SK-N-SH treated with all-trans-retinoic acid at 6 μM for 48 hours (cell line): ENCODE data around the gene DPM1.

Source experiments
- ATAC-seq: fragments of 200-7000 bp; cut with Tn5 transposase; 3 replicates; pipeline ENCODE4 v1.9.1; 2020; ENCODE audit warnings: mild to moderate bottlenecking, moderate library complexity
- ARNTL ChIP-seq: fragments of 450-650 bp; formaldehyde crosslinking; IDR thresholded peaks from 2 replicates; pipeline ENCODE4 v1.5.0; 2020; ENCODE audit warnings: low read depth, mild to moderate bottlenecking, moderate library complexity, borderline replicate concordance
- BACH2 ChIP-seq: fragments of 250-450 bp; sonication (Bioruptor Pico); IDR thresholded peaks from 2 replicates; pipeline ENCODE4 v1.9.0; 2021; ENCODE audit warnings: mild to moderate bottlenecking, borderline replicate concordance
- CSDC2 ChIP-seq: fragments of 250-450 bp; sonication (Bioruptor Pico); IDR thresholded peaks from 2 replicates; pipeline ENCODE4 v1.5.0; 2020; ENCODE audit warnings: mild to moderate bottlenecking, moderate library complexity
- CSRNP3 ChIP-seq: fragments of 250-450 bp; sonication (Bioruptor Pico); IDR thresholded peaks from 2 replicates; pipeline ENCODE4 v1.5.1; 2021; ENCODE audit warnings: mild to moderate bottlenecking, moderate library complexity
- ESRRG ChIP-seq: fragments of 250-450 bp; sonication (Bioruptor Pico); IDR thresholded peaks from 2 replicates; pipeline ENCODE4 v1.6.1; 2021; ENCODE audit warnings: mild to moderate bottlenecking
- GLIS3 ChIP-seq: fragments of 250-450 bp; sonication (Bioruptor Pico); IDR thresholded peaks from 2 replicates; pipeline ENCODE4 v1.5.0; 2020; ENCODE audit warnings: mild to moderate bottlenecking, moderate library complexity
- ISL1 ChIP-seq: fragments of 250-450 bp; sonication (Bioruptor Pico); IDR thresholded peaks from 2 replicates; pipeline ENCODE4 v2.1.2; 2022; ENCODE audit warnings: mild to moderate bottlenecking, moderate library complexity
- PPARA ChIP-seq: fragments of 250-450 bp; sonication (Bioruptor Pico); IDR thresholded peaks from 2 replicates; pipeline ENCODE4 v1.5.0; 2020; ENCODE audit warnings: mild to moderate bottlenecking, borderline replicate concordance
- RARB ChIP-seq: fragments of 250-450 bp; sonication (Bioruptor Pico); IDR thresholded peaks from 2 replicates; pipeline ENCODE4 v1.8.0; 2021; ENCODE audit warnings: mild to moderate bottlenecking, moderate library complexity
- SNAI2 ChIP-seq: fragments of 250-450 bp; sonication (Bioruptor Pico); IDR thresholded peaks from 2 replicates; pipeline ENCODE4 v1.5.0; 2020; ENCODE audit warnings: mild to moderate bottlenecking, moderate library complexity
- TCF4 ChIP-seq: fragments of 250-450 bp; sonication (Bioruptor Pico); IDR thresholded peaks from 2 replicates; pipeline ENCODE4 v1.8.0; 2021; ENCODE audit warnings: mild to moderate bottlenecking, moderate library complexity, borderline replicate concordance
- TOX ChIP-seq: fragments of 250-450 bp; sonication (Bioruptor Pico); IDR thresholded peaks from 2 replicates; pipeline ENCODE4 v1.8.0; 2021; ENCODE audit warnings: mild to moderate bottlenecking, moderate library complexity, borderline replicate concordance
- ZC3H10 ChIP-seq: fragments of 250-450 bp; sonication (Bioruptor Pico); IDR thresholded peaks from 2 replicates; pipeline ENCODE4 v1.5.1; 2021; ENCODE audit warnings: mild to moderate bottlenecking, moderate library complexity
- ZFP3 ChIP-seq: fragments of 250-450 bp; sonication (Bioruptor Pico); IDR thresholded peaks from 2 replicates; pipeline ENCODE4 v1.5.0; 2020; ENCODE audit warnings: mild to moderate bottlenecking, moderate library complexity
- ZFP30 ChIP-seq: fragments of 450-650 bp; formaldehyde crosslinking; IDR thresholded peaks from 2 replicates; pipeline ENCODE4 v1.5.0; 2022; ENCODE audit warnings: mild to moderate bottlenecking, moderate library complexity
- ZNF565 ChIP-seq: fragments of 450-650 bp; formaldehyde crosslinking; conservative IDR thresholded peaks from 2 replicates; pipeline ENCODE4 v1.5.0; 2020; ENCODE audit warnings: low read depth, mild to moderate bottlenecking, moderate library complexity
- ZNF70 ChIP-seq: fragments of 450-650 bp; formaldehyde crosslinking; IDR thresholded peaks from 2 replicates; pipeline ENCODE4 v1.5.0; 2020; ENCODE audit warnings: mild to moderate bottlenecking, moderate library complexity
- ZNF8 ChIP-seq: fragments of 450-650 bp; formaldehyde crosslinking; IDR thresholded peaks from 2 replicates; pipeline ENCODE4 v1.5.0; 2020; ENCODE audit warnings: mild to moderate bottlenecking, moderate library complexity
- TF ChIP-seq, protein P1 (sequence below): fragments of 250-450 bp; sonication (Bioruptor Pico); IDR thresholded peaks from 2 replicates; pipeline ENCODE4 v1.5.0; 2020; ENCODE audit warnings: mild to moderate bottlenecking, moderate library complexity
- TF ChIP-seq, protein P2 (sequence below): fragments of 250-450 bp; sonication (Bioruptor Pico); IDR thresholded peaks from 2 replicates; pipeline ENCODE4 v1.8.0; 2021; ENCODE audit warnings: low read depth, mild to moderate bottlenecking, moderate library complexity, borderline replicate concordance
- TF ChIP-seq, protein P3 (sequence below): fragments of 250-450 bp; sonication (Bioruptor Pico); IDR thresholded peaks from 2 replicates; pipeline ENCODE4 v1.8.0; 2020; ENCODE audit warnings: mild to moderate bottlenecking, moderate library complexity, borderline replicate concordance
- TF ChIP-seq, protein P4 (sequence below): fragments of 250-450 bp; sonication (Bioruptor Pico); IDR thresholded peaks from 2 replicates; pipeline ENCODE4 v1.5.1; 2020; ENCODE audit warnings: low read depth, mild to moderate bottlenecking, moderate library complexity

Gene DPM1

GRCh38 chr20:50969435-50969834, 11.1 kb upstream of the DPM1 start (continued):
- no peak for TF ChIP-seq ZNF70 (CRISPR knock-in tag)
- no peak for TF ChIP-seq TCF4
- no peak for TF ChIP-seq ZFP30 (CRISPR knock-in tag)
- no peak for TF ChIP-seq ESRRG (CRISPR knock-in tag)
- TF ChIP-seq ZNF565 (CRISPR knock-in tag), result no peak
- TF ChIP-seq TOX (CRISPR knock-in tag), result no peak
- no peak for TF ChIP-seq RARB (CRISPR knock-in tag)

- TF ChIP-seq ZFP30 (CRISPR knock-in tag) (no peak), ZNF565 (CRISPR knock-in tag) (no peak), PPARA (CRISPR knock-in tag) (no peak), GLIS3 (CRISPR knock-in tag) (no peak), ZFP3 (no peak)
- TF ChIP-seq, all 23 proteins: peak for 0
- ATAC-seq, result no peak
Measured at GRCh38 chr20:50968289-50968688, 10.0 kb upstream of the DPM1 start.

GRCh38 chr20:50967586-50967985, 9.3 kb upstream of the DPM1 start:
- TF ChIP-seq GLIS3 (CRISPR knock-in tag) (no peak), ZNF565 (CRISPR knock-in tag) (no peak), ARNTL (CRISPR knock-in tag) (no peak), RARB (CRISPR knock-in tag) (no peak), TCF4 (no peak), SNAI2 (CRISPR knock-in tag) (no peak), BACH2 (CRISPR knock-in tag) (no peak), CSRNP3 (CRISPR knock-in tag) (no peak), TOX (CRISPR knock-in tag) (no peak), ZNF70 (CRISPR knock-in tag) (no peak), ZC3H10 (CRISPR knock-in tag) (no peak), PPARA (CRISPR knock-in tag) (no peak), ZFP3 (no peak), ISL1 (no peak)
- TF ChIP-seq, protein P1, sequence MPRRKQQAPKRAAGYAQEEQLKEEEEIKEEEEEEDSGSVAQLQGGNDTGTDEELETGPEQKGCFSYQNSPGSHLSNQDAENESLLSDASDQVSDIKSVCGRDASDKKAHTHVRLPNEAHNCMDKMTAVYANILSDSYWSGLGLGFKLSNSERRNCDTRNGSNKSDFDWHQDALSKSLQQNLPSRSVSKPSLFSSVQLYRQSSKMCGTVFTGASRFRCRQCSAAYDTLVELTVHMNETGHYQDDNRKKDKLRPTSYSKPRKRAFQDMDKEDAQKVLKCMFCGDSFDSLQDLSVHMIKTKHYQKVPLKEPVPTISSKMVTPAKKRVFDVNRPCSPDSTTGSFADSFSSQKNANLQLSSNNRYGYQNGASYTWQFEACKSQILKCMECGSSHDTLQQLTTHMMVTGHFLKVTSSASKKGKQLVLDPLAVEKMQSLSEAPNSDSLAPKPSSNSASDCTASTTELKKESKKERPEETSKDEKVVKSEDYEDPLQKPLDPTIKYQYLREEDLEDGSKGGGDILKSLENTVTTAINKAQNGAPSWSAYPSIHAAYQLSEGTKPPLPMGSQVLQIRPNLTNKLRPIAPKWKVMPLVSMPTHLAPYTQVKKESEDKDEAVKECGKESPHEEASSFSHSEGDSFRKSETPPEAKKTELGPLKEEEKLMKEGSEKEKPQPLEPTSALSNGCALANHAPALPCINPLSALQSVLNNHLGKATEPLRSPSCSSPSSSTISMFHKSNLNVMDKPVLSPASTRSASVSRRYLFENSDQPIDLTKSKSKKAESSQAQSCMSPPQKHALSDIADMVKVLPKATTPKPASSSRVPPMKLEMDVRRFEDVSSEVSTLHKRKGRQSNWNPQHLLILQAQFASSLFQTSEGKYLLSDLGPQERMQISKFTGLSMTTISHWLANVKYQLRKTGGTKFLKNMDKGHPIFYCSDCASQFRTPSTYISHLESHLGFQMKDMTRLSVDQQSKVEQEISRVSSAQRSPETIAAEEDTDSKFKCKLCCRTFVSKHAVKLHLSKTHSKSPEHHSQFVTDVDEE (CRISPR knock-in tag), result no peak
- TF ChIP-seq, protein P2, sequence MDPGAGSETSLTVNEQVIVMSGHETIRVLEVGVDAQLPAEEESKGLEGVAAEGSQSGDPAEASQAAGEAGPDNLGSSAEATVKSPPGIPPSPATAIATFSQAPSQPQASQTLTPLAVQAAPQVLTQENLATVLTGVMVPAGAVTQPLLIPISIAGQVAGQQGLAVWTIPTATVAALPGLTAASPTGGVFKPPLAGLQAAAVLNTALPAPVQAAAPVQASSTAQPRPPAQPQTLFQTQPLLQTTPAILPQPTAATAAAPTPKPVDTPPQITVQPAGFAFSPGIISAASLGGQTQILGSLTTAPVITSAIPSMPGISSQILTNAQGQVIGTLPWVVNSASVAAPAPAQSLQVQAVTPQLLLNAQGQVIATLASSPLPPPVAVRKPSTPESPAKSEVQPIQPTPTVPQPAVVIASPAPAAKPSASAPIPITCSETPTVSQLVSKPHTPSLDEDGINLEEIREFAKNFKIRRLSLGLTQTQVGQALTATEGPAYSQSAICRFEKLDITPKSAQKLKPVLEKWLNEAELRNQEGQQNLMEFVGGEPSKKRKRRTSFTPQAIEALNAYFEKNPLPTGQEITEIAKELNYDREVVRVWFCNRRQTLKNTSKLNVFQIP (CRISPR knock-in tag), result no peak
- TF ChIP-seq, protein P3, sequence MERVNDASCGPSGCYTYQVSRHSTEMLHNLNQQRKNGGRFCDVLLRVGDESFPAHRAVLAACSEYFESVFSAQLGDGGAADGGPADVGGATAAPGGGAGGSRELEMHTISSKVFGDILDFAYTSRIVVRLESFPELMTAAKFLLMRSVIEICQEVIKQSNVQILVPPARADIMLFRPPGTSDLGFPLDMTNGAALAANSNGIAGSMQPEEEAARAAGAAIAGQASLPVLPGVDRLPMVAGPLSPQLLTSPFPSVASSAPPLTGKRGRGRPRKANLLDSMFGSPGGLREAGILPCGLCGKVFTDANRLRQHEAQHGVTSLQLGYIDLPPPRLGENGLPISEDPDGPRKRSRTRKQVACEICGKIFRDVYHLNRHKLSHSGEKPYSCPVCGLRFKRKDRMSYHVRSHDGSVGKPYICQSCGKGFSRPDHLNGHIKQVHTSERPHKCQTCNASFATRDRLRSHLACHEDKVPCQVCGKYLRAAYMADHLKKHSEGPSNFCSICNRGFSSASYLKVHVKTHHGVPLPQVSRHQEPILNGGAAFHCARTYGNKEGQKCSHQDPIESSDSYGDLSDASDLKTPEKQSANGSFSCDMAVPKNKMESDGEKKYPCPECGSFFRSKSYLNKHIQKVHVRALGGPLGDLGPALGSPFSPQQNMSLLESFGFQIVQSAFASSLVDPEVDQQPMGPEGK (CRISPR knock-in tag), result no peak
- ATAC-seq, result no peak

DNA sequence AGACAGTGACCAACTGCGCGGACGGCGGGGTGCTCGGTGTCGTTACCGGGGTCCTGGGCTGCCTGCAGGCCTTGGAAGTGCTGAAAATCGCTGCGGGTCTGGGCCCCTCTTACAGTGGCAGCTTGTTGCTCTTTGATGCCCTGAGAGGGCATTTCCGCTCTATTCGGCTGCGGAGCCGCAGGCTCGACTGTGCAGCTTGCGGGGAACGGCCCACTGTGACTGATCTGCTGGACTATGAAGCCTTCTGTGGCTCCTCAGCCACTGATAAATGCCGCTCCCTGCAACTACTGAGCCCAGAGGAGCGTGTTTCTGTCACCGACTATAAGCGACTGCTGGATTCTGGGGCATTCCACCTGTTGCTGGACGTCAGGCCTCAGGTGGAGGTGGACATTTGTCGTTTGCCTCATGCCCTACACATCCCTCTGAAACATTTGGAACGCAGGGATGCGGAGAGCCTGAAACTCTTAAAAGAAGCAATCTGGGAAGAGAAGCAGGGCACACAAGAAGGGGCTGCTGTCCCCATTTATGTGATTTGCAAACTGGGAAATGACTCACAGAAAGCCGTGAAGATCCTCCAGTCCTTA, 1.3 kb upstream of the DPM1 start:
- TF ChIP-seq ZNF8 (CRISPR knock-in tag) (no peak), TOX (CRISPR knock-in tag) (no peak), ZNF70 (CRISPR knock-in tag) (no peak), CSDC2 (CRISPR knock-in tag) (no peak), CSRNP3 (CRISPR knock-in tag) (no peak), RARB (CRISPR knock-in tag) (no peak)
- TF ChIP-seq, protein P4, sequence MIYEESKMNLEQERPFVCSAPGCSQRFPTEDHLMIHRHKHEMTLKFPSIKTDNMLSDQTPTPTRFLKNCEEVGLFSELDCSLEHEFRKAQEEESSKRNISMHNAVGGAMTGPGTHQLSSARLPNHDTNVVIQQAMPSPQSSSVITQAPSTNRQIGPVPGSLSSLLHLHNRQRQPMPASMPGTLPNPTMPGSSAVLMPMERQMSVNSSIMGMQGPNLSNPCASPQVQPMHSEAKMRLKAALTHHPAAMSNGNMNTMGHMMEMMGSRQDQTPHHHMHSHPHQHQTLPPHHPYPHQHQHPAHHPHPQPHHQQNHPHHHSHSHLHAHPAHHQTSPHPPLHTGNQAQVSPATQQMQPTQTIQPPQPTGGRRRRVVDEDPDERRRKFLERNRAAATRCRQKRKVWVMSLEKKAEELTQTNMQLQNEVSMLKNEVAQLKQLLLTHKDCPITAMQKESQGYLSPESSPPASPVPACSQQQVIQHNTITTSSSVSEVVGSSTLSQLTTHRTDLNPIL (CRISPR knock-in tag), result no peak
- TF ChIP-seq, protein P1 (CRISPR knock-in tag), result no peak
- no peak for ATAC-seq
